ENCODE data around the gene IRS1.
"Not testable (repeated sequence)": the region's sequence is repeated elsewhere in the genome, so short reads cannot be mapped to it uniquely, and the experiment has no call there.

IRS1 gene

DNA sequence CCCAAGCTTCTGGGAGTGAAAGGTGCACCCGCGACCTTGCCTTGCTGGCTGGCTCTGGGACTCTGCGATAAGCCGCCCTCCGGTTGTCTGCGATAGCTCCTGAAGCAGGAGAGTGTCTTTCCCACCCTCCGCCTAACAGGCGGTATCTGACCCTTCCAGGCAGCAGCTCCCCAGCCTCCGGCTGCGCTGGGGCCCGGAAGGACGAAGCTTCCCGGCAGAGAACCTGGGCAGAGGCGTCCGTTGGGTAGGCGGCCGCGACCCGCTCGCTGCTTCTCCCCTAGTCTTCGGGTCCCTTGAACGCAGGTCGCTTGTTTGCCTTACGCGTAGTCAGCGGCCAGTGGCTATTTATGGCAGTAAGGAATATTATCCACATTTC is 35.8 kb upstream of the IRS1 start:
- TF ChIP-seq, protein P1, sequence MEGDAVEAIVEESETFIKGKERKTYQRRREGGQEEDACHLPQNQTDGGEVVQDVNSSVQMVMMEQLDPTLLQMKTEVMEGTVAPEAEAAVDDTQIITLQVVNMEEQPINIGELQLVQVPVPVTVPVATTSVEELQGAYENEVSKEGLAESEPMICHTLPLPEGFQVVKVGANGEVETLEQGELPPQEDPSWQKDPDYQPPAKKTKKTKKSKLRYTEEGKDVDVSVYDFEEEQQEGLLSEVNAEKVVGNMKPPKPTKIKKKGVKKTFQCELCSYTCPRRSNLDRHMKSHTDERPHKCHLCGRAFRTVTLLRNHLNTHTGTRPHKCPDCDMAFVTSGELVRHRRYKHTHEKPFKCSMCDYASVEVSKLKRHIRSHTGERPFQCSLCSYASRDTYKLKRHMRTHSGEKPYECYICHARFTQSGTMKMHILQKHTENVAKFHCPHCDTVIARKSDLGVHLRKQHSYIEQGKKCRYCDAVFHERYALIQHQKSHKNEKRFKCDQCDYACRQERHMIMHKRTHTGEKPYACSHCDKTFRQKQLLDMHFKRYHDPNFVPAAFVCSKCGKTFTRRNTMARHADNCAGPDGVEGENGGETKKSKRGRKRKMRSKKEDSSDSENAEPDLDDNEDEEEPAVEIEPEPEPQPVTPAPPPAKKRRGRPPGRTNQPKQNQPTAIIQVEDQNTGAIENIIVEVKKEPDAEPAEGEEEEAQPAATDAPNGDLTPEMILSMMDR (IDR thresholded peaks at IDR 0.05; ENCODE audit: low read depth, low read length): no peak
- peak overlapping the region; percentile 82 to 83 for H3K4me3 ChIP-seq (replicated peaks in 1 of 2; ENCODE audit: low read depth in 2 of 2, low read length in 2 of 2)
- no peak for DNase-seq (ENCODE audit: low read depth in 2 of 2)

DNA sequence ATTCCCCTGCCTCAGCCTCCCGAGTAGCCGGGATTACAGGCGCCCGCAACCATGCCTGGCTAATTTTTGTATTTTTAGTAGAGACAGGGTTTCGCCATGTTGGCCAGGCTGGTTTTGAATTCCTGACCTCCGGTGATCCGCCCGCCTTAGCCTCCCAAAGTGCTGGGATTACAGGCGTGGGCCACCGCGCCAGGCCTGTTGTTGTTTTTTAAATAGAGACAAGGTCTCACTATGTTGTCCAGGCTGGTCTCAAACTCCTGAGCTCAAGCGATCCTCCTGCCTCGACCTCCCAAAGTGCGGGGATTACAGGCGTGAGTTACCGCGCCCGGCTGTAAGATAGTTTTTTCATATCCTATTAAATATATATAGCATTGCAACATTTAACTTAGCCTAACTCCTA is 35.3 kb upstream of the IRS1 start:
- DNase-seq (ENCODE audit: low read depth in 2 of 2): not testable (repeated sequence)
- peak overlapping the region in 1 of 2 donors; percentile 82 for H3K4me3 ChIP-seq (replicated peaks in 1 of 2; ENCODE audit: low read depth in 2 of 2, low read length in 2 of 2)

DNA sequence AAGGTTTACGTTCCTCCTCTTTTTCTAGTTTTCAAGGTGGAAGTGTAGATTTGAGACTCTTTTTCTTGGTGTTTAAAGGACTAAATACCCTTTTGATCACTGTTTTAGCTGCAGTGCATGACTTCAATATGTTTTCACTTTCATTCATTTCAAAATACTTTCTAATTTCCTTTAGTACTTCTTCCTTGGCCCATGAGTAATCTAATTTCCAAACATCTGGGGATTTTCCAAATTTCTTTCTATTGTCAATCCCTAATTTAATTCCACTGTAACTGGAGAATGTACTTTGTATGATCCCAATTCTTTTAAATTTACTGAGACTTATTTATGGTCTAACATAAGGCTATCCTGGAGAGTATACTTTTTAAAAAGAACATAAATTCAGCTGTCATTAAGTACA is 32.4 kb upstream of the IRS1 start:
- TF ChIP-seq, protein P1 (IDR thresholded peaks at IDR 0.05; ENCODE audit: low read depth, low read length): no peak
- no peak for DNase-seq (ENCODE audit: low read depth in 2 of 2)
- H3K4me3 ChIP-seq (replicated peaks in 1 of 2; ENCODE audit: low read depth in 2 of 2, low read length in 2 of 2): no peak overlapping the region

DNA sequence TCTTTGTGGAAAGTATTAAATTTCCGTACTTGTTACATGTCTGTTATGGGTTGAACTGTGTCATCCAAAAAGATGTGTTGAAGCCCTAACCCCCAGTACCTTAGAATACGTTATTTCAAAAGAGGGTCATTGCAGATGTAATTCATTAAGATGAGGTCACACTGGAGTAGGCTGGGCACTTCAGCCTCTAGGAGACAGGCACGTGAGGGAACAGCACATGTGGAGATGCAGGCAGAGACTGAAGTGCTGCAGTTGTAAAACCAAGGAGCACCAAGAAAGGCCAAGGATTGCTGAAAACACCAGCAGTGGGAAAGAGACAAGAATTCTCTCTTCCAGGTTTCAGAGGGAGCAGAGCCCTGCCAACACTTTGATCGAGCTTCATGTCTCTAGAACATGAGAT is 31.6 kb upstream of the IRS1 start:
- TF ChIP-seq, protein P1 (IDR thresholded peaks at IDR 0.05; ENCODE audit: low read depth, low read length): no peak
- no peak overlapping the region for H3K4me3 ChIP-seq (replicated peaks in 1 of 2; ENCODE audit: low read depth in 2 of 2, low read length in 2 of 2)
- DNase-seq (ENCODE audit: low read depth in 2 of 2): no peak

DNA sequence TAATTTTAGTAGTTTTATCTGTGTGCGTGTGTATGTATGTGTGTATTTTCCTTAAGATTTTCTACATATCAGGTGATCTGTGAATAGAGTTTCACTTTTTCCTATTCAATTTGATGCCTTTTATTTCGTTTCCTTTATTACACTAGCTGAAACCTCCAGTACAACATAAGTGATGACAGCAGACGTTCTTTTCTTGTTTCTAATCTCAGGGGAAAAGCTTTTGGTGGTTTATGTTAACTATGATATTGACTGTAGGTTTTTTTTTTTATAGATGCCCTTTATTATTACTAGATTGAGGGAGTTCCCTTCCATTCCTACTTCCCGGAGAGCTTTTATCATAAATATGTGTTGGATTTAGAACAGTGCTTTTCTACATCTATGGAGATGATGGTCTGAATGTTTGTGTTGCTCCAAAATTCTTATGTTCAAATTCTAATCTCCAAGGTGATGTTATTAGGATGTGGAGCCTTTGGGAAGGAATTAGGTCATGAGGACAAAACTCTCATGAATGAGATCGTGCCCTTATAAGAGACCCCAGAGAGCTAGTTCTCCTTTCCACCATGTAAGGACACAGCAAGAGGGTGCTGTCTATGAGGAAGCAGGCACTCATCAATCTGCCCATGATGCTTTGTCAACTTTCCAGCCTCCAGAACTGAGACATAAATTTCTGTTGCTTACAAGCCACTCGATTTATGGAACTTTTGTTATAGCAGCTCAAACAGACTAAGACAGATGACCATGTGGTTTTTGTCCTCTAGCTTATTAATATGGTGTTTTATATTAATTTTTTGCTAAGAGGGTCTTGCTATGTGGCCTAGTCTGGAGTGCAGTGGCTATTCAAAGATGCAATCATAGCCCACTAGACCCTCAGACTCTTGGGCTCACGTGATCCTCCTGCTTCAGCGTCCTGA is 30.4 kb upstream of the IRS1 start:
- TF ChIP-seq, protein P1 (IDR thresholded peaks at IDR 0.05; ENCODE audit: low read depth, low read length): no peak
- DNase-seq (ENCODE audit: low read depth in 2 of 2): no peak
- H3K4me3 ChIP-seq (replicated peaks in 1 of 2; ENCODE audit: low read depth in 2 of 2, low read length in 2 of 2): no peak overlapping the region

DNA sequence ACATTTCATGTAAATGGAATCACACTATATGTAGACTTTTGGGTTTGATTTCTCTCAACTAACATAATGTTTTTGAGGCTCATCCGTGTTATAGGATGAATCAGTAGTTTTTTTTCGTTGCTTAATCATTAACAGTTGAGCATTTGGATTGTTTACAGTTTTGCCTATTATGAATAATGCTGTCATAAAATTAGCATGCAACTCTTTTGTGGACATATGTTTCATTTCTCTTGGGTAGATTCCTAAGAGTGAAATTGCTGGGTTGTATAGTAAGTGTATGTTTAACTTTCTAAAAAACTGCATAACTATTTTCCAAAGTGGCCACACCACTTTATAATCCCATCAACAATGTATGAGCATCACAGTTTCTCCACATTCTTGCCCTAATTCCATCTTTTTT is 28.6 kb upstream of the IRS1 start:
- TF ChIP-seq, protein P1 (IDR thresholded peaks at IDR 0.05; ENCODE audit: low read depth, low read length): no peak
- no peak for DNase-seq (ENCODE audit: low read depth in 2 of 2)
- no peak overlapping the region for H3K4me3 ChIP-seq (replicated peaks in 1 of 2; ENCODE audit: low read depth in 2 of 2, low read length in 2 of 2)

DNA sequence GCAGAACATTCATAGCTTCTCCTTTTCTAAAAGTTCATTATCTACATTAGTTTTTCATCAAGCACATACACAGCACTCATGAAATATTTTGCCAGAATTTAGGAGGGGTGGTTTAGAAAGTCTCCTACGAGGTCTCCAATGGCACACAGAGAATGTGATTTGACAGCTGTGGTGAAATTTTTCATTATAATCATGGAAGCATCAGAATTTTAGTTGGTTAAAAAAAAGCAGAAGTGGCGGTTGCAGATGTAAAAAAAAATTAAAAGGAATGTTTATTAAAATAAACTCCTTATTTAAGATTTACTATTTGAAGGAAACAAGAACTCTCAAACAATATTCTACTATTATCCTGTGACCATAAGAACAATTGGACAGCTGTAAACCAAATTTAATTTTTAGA is 25.4 kb upstream of the IRS1 start:
- no peak overlapping the region for H3K4me3 ChIP-seq (replicated peaks in 1 of 2; ENCODE audit: low read depth in 2 of 2, low read length in 2 of 2)
- DNase-seq (ENCODE audit: low read depth in 2 of 2): no peak
- TF ChIP-seq, protein P1 (IDR thresholded peaks at IDR 0.05; ENCODE audit: low read depth, low read length): no peak

Measured in cardiac fibroblast (primary cell).